KOPT-K1 (cell line): ENCODE measurements around the gene CEP89.

Experiments
- H3K27ac ChIP-seq: fragments of 200-600 bp; sonication (generic); 2 replicates; pipeline ENCODE4 v1.5.1; 2016; ENCODE audit warnings: antibody characterized with exemption, mild to moderate bottlenecking, low read depth, low read length; ENCODE audit not compliant: poor library complexity, severe bottlenecking
- H3K36me3 ChIP-seq: fragments of 200-600 bp; sonication (generic); 2 replicates; pipeline ENCODE4 v1.5.1; 2017; ENCODE audit warnings: antibody characterized with exemption, mild to moderate bottlenecking, low read length, moderate library complexity; ENCODE audit not compliant: insufficient read depth
- H3K9me3 ChIP-seq: fragments of 200-600 bp; sonication (generic); 2 replicates; pipeline ENCODE4 v1.5.1; 2017; ENCODE audit warnings: antibody characterized with exemption, low read length, mild to moderate bottlenecking; ENCODE audit not compliant: insufficient read depth, poor library complexity, severe bottlenecking

The CEP89 gene

GRCh38 chr19:32919365-32919764 lies 52.4 kb downstream of the CEP89 start:
- no peaks in the 10 kb centered on the region for H3K9me3 ChIP-seq
- H3K36me3 ChIP-seq: peaks cover 12% of the 10 kb centered on the region; the same call in 1 of the 2 replicates
- no peak overlapping the region for H3K27ac ChIP-seq

- no peak overlapping the region for H3K27ac ChIP-seq
- no peaks in the 10 kb centered on the region for H3K9me3 ChIP-seq
- peaks cover 10% of the 10 kb centered on the region; the same call in 1 of the 2 replicates for H3K36me3 ChIP-seq
These were observed 54.2 kb downstream of the CEP89 start for GRCh38 chr19:32917616-32917996.

DNA sequence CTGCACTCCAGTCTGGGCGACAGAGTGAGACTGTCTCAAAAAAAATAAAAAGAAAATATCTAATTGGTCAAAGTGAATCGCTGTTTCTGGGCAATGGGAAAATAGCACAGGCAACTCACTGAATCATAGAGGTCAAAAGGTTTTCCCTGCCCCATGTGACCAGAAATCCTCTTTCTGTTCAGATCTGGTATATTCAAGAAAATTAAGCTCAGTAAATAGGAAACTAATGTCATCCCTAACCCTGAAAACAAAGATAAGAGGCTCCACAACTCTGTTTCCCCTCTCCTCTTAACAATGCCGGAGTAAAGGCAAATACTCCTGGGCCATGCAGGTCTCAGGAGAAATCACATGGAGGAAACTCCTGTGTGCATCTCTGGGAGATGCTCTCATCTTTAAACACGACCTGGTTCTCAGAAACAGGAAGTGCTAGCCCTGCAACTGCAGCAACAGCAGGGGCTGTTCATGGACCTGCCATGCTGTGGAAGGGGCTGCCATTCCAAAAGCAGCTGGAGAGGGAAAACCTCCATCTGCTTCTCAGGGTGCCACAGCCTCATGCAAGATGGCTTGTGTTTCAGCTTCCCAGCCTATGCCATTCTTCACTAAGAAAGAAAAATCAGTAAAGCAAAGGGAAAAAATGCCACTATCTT lies 54.7 kb downstream of the CEP89 start:
- Histone ChIP-seq H3K36me3 (peaks cover 10% of the 10 kb centered on the region; the same call in 1 of the 2 replicates), H3K9me3 (no peaks in the 10 kb centered on the region), H3K27ac (no peak overlapping the region)

- no peaks in the 10 kb centered on the region for H3K9me3 ChIP-seq
- H3K27ac ChIP-seq: no peak overlapping the region
- peaks cover 10% of the 10 kb centered on the region; the same call in 1 of the 2 replicates for H3K36me3 ChIP-seq
These were observed 56.7 kb downstream of the CEP89 start for GRCh38 chr19:32914879-32915660.

DNA sequence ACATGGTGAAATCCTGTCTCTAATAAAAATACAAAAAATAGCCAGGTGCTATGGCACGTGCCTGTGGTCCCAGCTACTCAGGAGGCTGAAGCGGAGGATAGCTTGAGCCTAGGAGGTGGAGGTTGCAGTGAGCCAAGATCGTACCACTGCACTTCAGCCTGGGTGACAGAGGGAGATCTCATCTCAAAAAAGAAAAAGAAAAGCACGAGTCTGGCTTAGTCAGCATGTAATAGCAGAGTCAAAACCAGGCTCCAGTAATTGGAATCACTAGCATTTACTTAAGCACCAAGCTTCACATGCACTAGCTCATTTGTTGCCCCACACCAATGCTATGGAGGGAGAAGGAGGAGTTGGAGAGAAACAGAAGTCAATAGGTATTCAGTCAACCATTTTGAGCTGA lies 60.3 kb downstream of the CEP89 start:
- no peak overlapping the region for H3K27ac ChIP-seq

GRCh38 chr19:32910874-32911273 lies 60.9 kb downstream of the CEP89 start:
- Histone ChIP-seq H3K9me3 (no peaks in the 10 kb centered on the region), H3K36me3 (peaks cover 14% of the 10 kb centered on the region; the same call in 1 of the 2 replicates), H3K27ac (no peak overlapping the region)

More for the DNA sequence above, 60.3 kb downstream of the CEP89 start:
- Histone ChIP-seq H3K36me3 (peaks cover 14% of the 10 kb centered on the region; the same call in 1 of the 2 replicates), H3K9me3 (no peaks in the 10 kb centered on the region)

GRCh38 chr19:32910094-32910493 lies 61.7 kb downstream of the CEP89 start:
- H3K9me3 ChIP-seq: no peaks in the 10 kb centered on the region
- no peak overlapping the region for H3K27ac ChIP-seq
- H3K36me3 ChIP-seq: peaks cover 14% of the 10 kb centered on the region; the same call in 1 of the 2 replicates

DNA sequence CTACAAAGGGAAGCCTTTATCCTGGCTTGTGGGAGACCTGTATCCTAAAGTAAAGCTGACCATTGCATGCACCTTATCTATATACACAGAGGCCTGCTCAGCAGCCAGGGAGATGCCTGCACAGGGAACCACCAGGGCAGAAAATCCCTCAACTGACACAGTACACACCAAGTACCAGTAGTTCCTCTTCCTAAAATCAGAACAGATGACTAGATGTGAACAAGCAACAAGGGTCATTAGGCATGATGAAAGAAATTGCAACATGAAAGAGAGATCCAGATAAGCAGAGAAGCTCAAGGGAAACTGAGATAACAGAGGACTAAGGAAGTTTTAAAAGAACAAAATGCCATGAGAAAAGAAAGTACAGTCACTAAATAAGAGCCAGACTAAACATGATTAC lies 62.5 kb downstream of the CEP89 start:
- no peak overlapping the region for H3K27ac ChIP-seq
- peaks cover 10% of the 10 kb centered on the region; the same call in 1 of the 2 replicates for H3K36me3 ChIP-seq
- no peaks in the 10 kb centered on the region for H3K9me3 ChIP-seq

GRCh38 chr19:32908641-32909190 lies 63.0 kb downstream of the CEP89 start:
- peaks cover 5% of the 10 kb centered on the region; the same call in 1 of the 2 replicates for H3K36me3 ChIP-seq
- no peaks in the 10 kb centered on the region for H3K9me3 ChIP-seq
- no peak overlapping the region for H3K27ac ChIP-seq

GRCh38 chr19:32902448-32902847 lies 69.3 kb downstream of the CEP89 start:
- no peaks in the 10 kb centered on the region for H3K9me3 ChIP-seq
- no peak overlapping the region for H3K27ac ChIP-seq
- H3K36me3 ChIP-seq: no peaks in the 10 kb centered on the region; the same call in 1 of the 2 replicates

DNA sequence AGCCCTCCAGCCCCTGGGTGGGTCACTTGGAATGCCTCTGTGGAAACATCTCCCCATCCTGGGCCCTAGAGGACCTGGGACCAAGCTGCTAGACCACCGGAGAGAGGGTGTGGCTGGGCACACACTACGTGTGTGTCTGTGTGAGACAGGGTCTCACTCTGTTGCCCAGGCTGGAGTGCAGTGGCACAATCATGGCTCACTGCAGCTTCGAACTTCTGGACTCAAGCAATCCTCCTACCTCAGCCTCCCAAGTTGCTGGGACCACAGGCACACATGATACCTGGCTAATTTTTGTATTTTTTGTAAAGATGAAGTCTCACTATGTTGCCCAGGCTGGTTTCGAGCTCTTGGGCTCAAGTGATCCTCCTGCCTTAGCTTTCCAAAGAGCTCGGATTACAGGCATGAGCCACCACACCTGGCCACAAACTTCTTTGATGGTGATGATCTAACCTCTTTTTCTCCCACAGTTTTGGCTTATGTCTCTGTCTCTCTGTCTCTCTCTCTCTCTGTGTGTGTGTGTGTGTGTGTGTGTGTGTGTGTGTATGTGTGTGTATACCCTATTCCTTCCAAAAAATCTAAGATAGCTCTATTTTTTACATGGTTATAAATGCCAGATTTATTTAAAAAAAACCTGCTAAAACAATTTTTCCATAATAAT lies 70.1 kb downstream of the CEP89 start:
- H3K27ac ChIP-seq: no peak overlapping the region
- H3K36me3 ChIP-seq: no peaks in the 10 kb centered on the region; the same call in 1 of the 2 replicates
- no peaks in the 10 kb centered on the region for H3K9me3 ChIP-seq

GRCh38 chr19:32896516-32897214 lies 75.1 kb downstream of the CEP89 start:
- Histone ChIP-seq H3K27ac (no peak overlapping the region), H3K9me3 (peaks cover 16% of the 10 kb centered on the region), H3K36me3 (peaks cover 4% of the 10 kb centered on the region; the same call in 1 of the 2 replicates)

DNA sequence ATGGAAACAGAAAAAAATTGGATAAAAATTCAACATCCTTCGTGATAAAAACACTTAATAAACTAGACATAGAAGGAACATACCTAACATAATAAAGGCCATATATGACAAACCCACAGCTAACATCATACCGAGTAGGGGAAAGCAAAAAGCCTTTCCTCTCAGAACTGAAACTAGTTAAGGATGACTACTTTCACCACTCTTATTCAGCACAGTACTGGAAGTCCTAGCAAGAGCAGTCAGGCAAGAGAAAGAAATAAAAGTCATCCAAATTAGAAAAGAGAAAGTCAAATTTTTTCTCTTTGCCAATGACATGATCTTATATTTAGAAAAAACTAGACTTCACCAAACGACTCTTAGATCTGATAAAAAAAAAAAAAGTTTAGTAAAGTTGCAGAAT lies 76.4 kb downstream of the CEP89 start:
- H3K36me3 ChIP-seq: peaks cover 4% of the 10 kb centered on the region; the same call in 1 of the 2 replicates
- peaks cover 29% of the 10 kb centered on the region for H3K9me3 ChIP-seq
- no peak overlapping the region for H3K27ac ChIP-seq

- peaks cover 30% of the 10 kb centered on the region for H3K9me3 ChIP-seq
- H3K36me3 ChIP-seq: peaks cover 4% of the 10 kb centered on the region; the same call in 1 of the 2 replicates
- no peak overlapping the region for H3K27ac ChIP-seq
These were observed 80.1 kb downstream of the CEP89 start for GRCh38 chr19:32891609-32892008.
